Trophoblast cell (in vitro differentiated cells and primary cell): ENCODE data around the gene NHLRC4.
A peak's percentile ranks its signal among the peaks of the same experiment; 100 is the strongest.

Experiments
- DNase-seq, 2 donors: peaks; one replicate each; pipeline ENCODE4 v3.0.0-alpha.2; 2016
- H2AFZ ChIP-seq: 2 replicates; pipeline ENCODE4 v1.6.1; 2013; ENCODE audit warnings: low read length, moderate library complexity, mild to moderate bottlenecking; ENCODE audit not compliant: insufficient read depth, poor library complexity
- H2AK5ac ChIP-seq: 2 replicates; pipeline ENCODE4 v1.6.1; 2013; ENCODE audit warnings: mild to moderate bottlenecking, low read length
- H2BK120ac ChIP-seq: 2 replicates; pipeline ENCODE4 v1.6.1; 2013; ENCODE audit warnings: low read length, mild to moderate bottlenecking, moderate library complexity; ENCODE audit not compliant: insufficient read depth, poor library complexity
- H2BK12ac ChIP-seq: 2 replicates; pipeline ENCODE4 v1.6.1; 2013; ENCODE audit warnings: mild to moderate bottlenecking, low read length, moderate library complexity
- H2BK5ac ChIP-seq: 2 replicates; pipeline ENCODE4 v1.6.1; 2013; ENCODE audit warnings: low read length, low read depth, moderate library complexity, mild to moderate bottlenecking; ENCODE audit not compliant: poor library complexity
- H3K14ac ChIP-seq: 2 replicates; pipeline ENCODE4 v1.6.1; 2013; ENCODE audit warnings: mild to moderate bottlenecking, low read length
- H3K18ac ChIP-seq: 2 replicates; pipeline ENCODE4 v1.6.1; 2013; ENCODE audit warnings: mild to moderate bottlenecking, low read length
- H3K23ac ChIP-seq: 2 replicates; pipeline ENCODE4 v1.6.1; 2013; ENCODE audit warnings: low read length
- H3K27ac ChIP-seq: 2 replicates; pipeline ENCODE4 v1.5.1; 2013; ENCODE audit warnings: low read depth, mild to moderate bottlenecking, inconsistent platforms, low read length, moderate library complexity
- H3K27me3 ChIP-seq: 2 replicates; pipeline ENCODE4 v1.6.1; 2013; ENCODE audit warnings: inconsistent platforms, mild to moderate bottlenecking, low read length, moderate library complexity; ENCODE audit not compliant: insufficient read depth
- H3K36me3 ChIP-seq, 2 experiments: 1 replicate in 1 of 2; 2 replicates in 1 of 2; pipeline ENCODE4 v1.6.1; 2013; ENCODE audit warnings: low read length in 2 of 2, mild to moderate bottlenecking in 2 of 2, moderate library complexity in 1 of 2; ENCODE audit not compliant: insufficient read depth in 2 of 2, control insufficient read depth in 1 of 2
- H3K4ac ChIP-seq: 2 replicates; pipeline ENCODE4 v1.6.1; 2013; ENCODE audit warnings: low read depth, mild to moderate bottlenecking, low read length, moderate library complexity
- H3K4me1 ChIP-seq, 2 experiments: 1 replicate in 1 of 2; 2 replicates in 1 of 2; pipeline ENCODE4 v1.6.1; 2013; ENCODE audit warnings: low read length in 2 of 2, mild to moderate bottlenecking in 2 of 2, moderate library complexity in 1 of 2; ENCODE audit not compliant: insufficient read depth in 2 of 2, control insufficient read depth in 1 of 2
- H3K4me2 ChIP-seq: 2 replicates; pipeline ENCODE4 v1.6.1; 2013; ENCODE audit warnings: inconsistent platforms, mild to moderate bottlenecking, low read length, moderate library complexity
- H3K4me3 ChIP-seq: 2 replicates; pipeline ENCODE4 v1.5.1; 2013; ENCODE audit warnings: mild to moderate bottlenecking, low read depth, low read length, inconsistent platforms
- H3K79me1 ChIP-seq: one replicate; pipeline ENCODE4 v1.6.1; 2013; ENCODE audit warnings: low read length
- H3K79me2 ChIP-seq: 2 replicates; pipeline ENCODE4 v1.6.1; 2013; ENCODE audit warnings: low read length, mild to moderate bottlenecking; ENCODE audit not compliant: control insufficient read depth, insufficient read depth, poor library complexity
- H3K9ac ChIP-seq: 2 replicates; pipeline ENCODE4 v1.6.1; 2013; ENCODE audit warnings: mild to moderate bottlenecking, low read length
- H3K9me3 ChIP-seq: 2 replicates; pipeline ENCODE4 v1.6.1; 2013; ENCODE audit warnings: low read depth, mild to moderate bottlenecking, control low read depth, inconsistent platforms, low read length; ENCODE audit not compliant: insufficient read depth
- H4K12ac ChIP-seq: 2 replicates; pipeline ENCODE4 v1.6.1; 2013; ENCODE audit warnings: low read depth, mild to moderate bottlenecking, low read length, moderate library complexity
- H4K8ac ChIP-seq: 2 replicates; pipeline ENCODE4 v1.6.1; 2013; ENCODE audit warnings: low read depth, mild to moderate bottlenecking, low read length, moderate library complexity
- H4K91ac ChIP-seq: one replicate; pipeline ENCODE4 v1.6.1; 2013; ENCODE audit warnings: low read depth, mild to moderate bottlenecking, low read length, moderate library complexity
- WGBS: extraction: QIAGEN DNeasy Blood & Tissue Kit; methylation state at CpG from one replicate; pipeline ENCODE4 v1.1.7; 2013; ENCODE audit warnings: missing lambda C conversion rate; ENCODE audit not compliant: insufficient read length, insufficient coverage; ENCODE audit errors: extremely low coverage; 5-methylcytosine and 5-hydroxymethylcytosine counted together

Gene NHLRC4

DNA sequence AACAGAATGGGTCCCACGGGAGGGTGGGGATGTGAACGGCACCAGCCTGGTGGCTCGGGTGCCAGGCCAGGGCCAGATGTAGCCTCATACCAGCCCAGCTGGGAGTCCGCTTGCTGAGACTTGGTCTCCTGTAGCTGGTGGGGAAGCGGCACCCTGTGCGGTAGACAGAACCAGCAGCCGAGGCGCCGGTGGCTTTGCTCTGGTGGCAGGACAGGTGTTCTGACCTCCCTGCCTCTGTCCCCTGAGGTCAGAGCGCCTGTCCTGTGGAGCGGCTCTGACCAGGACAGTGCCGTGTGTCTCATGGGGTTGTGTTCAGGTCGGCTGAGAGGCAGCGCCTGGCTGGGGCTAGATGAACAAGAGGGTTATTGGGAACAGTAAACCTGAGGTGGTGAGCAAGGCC lies 43.2 kb downstream of the NHLRC4 start:
- no peak overlapping the region for H3K4me2 ChIP-seq
- H2BK5ac ChIP-seq: no peak overlapping the region
- no peak overlapping the region for H3K27ac ChIP-seq
- H4K8ac ChIP-seq: no peak overlapping the region
- H3K23ac ChIP-seq: no peak overlapping the region
- no peak overlapping the region for H3K18ac ChIP-seq
- H3K9ac ChIP-seq: no peak overlapping the region
- no peak overlapping the region for H3K14ac ChIP-seq
- H4K12ac ChIP-seq: no peak overlapping the region
- no peaks in the 10 kb centered on the region for H3K79me1 ChIP-seq
- H2AK5ac ChIP-seq: no peak overlapping the region
- no peak overlapping the region for H4K91ac ChIP-seq
- no peak for DNase-seq
- no peaks in the 10 kb centered on the region for H3K27me3 ChIP-seq
- H2AFZ ChIP-seq: no peak overlapping the region
- H3K36me3 ChIP-seq: peaks cover 4 to 5% of the 10 kb centered on the region in 2 experiments
- H2BK12ac ChIP-seq: no peak overlapping the region
- H3K79me2 ChIP-seq: no peaks in the 10 kb centered on the region
- no CpG with 5 or more reads among the region's 14 CpGs for WGBS
- no peak overlapping the region for H3K4me3 ChIP-seq
- H3K4ac ChIP-seq: no peak overlapping the region
- no peaks in the 10 kb centered on the region for H3K4me1 ChIP-seq
- no peak overlapping the region for H2BK120ac ChIP-seq
- H3K9me3 ChIP-seq: peaks cover 11% of the 10 kb centered on the region

DNA sequence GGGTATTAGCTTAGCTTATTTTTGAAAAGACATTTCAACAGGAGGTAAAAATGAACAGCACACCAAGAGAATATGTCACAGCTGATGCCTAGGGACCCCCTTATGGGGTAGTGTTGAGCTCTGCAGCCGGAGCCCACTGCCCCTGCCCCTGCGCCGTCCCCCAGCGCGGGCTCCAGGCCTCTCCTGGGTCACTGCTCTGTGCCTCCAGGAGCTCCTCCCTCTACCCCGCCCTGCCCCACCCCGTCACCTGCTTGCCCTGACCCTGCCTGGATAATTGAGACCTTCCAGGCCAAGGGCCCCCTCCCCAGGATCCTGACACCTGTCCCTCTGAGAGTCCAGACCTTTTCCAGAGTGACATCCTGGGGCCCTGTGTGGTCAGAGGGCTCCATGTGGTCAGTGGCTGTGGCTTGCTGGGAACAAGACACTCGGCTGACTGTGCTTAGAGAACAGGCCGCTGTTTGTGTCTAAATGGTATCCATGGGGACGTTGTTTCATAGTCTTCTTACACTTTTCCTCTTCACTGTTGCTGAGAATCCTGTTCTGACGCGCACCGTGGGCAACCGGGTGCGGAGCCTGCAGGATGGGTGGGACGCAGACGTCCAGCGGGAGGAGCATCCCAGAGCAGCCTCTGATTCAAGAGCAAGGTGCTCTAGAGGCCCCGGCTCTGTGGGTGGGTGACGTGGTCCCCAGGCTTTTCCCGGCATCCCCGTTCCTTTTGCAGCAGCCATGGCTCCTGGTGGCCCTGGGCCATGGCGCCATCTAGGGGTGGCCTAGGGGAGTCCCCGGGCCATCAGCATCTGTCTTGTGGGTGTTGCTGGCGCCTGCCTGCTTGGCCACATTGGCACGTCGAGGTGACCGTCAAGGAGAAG lies 43.9 kb downstream of the NHLRC4 start:
- Histone ChIP-seq H2BK120ac (no peak overlapping the region), H3K4me1 (no peaks in the 10 kb centered on the region), H2BK12ac (no peak overlapping the region), H3K9ac (no peak overlapping the region), H3K36me3 (peaks cover 5 to 6% of the 10 kb centered on the region in 2 experiments), H3K14ac (no peak overlapping the region), H3K4me3 (no peak overlapping the region), H3K79me1 (no peaks in the 10 kb centered on the region), H4K12ac (no peak overlapping the region), H3K4me2 (no peak overlapping the region), H2AK5ac (no peak overlapping the region), H2BK5ac (no peak overlapping the region), H3K79me2 (no peaks in the 10 kb centered on the region), H4K8ac (no peak overlapping the region), H2AFZ (no peak overlapping the region), H3K9me3 (peaks cover 9% of the 10 kb centered on the region), H3K4ac (no peak overlapping the region), H3K27ac (no peak overlapping the region), H3K18ac (no peak overlapping the region), H3K23ac (no peak overlapping the region), H4K91ac (no peak overlapping the region), H3K27me3 (no peaks in the 10 kb centered on the region)
- peak; percentile 78 to 79 for DNase-seq
- WGBS: no CpG with 5 or more reads among the region's 28 CpGs

DNA sequence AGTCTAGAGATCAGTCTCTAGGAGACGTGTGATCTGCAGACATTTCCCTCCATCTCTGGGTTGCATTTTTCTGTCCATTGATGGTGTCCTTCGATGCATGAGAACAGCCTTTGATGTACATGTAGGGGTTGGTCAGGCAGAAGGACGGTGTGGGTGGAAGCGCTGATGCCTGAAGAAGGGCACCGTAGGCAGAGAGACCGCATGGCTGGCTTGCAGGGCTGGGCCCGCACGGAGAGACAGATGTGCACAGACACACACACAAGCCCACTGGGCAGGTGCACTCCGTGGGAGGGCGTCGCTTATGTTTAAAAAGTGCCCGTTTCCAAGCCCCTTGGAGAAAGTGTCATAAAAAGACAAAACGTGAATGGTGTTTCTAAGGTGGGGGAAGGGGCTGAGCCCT lies 48.3 kb downstream of the NHLRC4 start:
- Histone ChIP-seq H4K8ac (no peak overlapping the region), H3K9me3 (peaks cover 5% of the 10 kb centered on the region), H3K27ac (no peak overlapping the region), H3K23ac (no peak overlapping the region), H3K27me3 (no peaks in the 10 kb centered on the region), H2BK5ac (no peak overlapping the region), H3K9ac (no peak overlapping the region), H3K4me1 (no peaks in the 10 kb centered on the region), H3K79me1 (no peaks in the 10 kb centered on the region), H2AFZ (no peak overlapping the region), H3K4ac (no peak overlapping the region), H3K4me3 (no peak overlapping the region), H3K36me3 (peaks cover 11 to 13% of the 10 kb centered on the region in 2 experiments), H2AK5ac (no peak overlapping the region), H3K14ac (no peak overlapping the region), H4K91ac (no peak overlapping the region), H3K4me2 (no peak overlapping the region), H4K12ac (no peak overlapping the region), H3K18ac (no peak overlapping the region), H3K79me2 (no peaks in the 10 kb centered on the region), H2BK120ac (no peak overlapping the region), H2BK12ac (no peak overlapping the region)
- WGBS: no CpG with 5 or more reads among the region's 13 CpGs
- DNase-seq: no peak

- peaks cover 5% of the 10 kb centered on the region for H3K9me3 ChIP-seq
- H3K4ac ChIP-seq: no peak overlapping the region
- no CpG with 5 or more reads among the region's 39 CpGs for WGBS
- no peak overlapping the region for H3K14ac ChIP-seq
- H2BK120ac ChIP-seq: no peak overlapping the region
- no peaks in the 10 kb centered on the region for H3K79me1 ChIP-seq
- H2AFZ ChIP-seq: no peak overlapping the region
- H4K12ac ChIP-seq: no peak overlapping the region
- H3K4me1 ChIP-seq: peaks cover 3% of the 10 kb centered on the region in 2 experiments
- H2BK5ac ChIP-seq: no peak overlapping the region
- H3K18ac ChIP-seq: no peak overlapping the region
- no peak overlapping the region for H2BK12ac ChIP-seq
- no peak overlapping the region for H4K8ac ChIP-seq
- no peak overlapping the region for H4K91ac ChIP-seq
- H3K27ac ChIP-seq: no peak overlapping the region
- H3K79me2 ChIP-seq: no peaks in the 10 kb centered on the region
- no peak overlapping the region for H3K4me2 ChIP-seq
- H2AK5ac ChIP-seq: no peak overlapping the region
- H3K23ac ChIP-seq: no peak overlapping the region
- H3K4me3 ChIP-seq: peak overlapping the region; percentile 23
- H3K9ac ChIP-seq: no peak overlapping the region
- H3K27me3 ChIP-seq: no peaks in the 10 kb centered on the region
- no peak for DNase-seq
- H3K36me3 ChIP-seq: peaks cover 13 to 15% of the 10 kb centered on the region in 2 experiments
These were observed 50.2 kb downstream of the NHLRC4 start for GRCh38 chr16:616733-617586.
